Left kidney (tissue), 2 donors: ENCODE measurements around the gene ADK. TPM values are rescaled to one million over a fixed set of nuclear protein-coding genes. Genes with fewer than 3 reads are reported as not detected.
A peak's percentile ranks its signal among the peaks of the same experiment; 100 is the strongest.

Experiments used
- DNase-seq: peaks from one replicate; pipeline ENCODE4 v3.0.0-alpha.2; 2013
- polyA plus RNA-seq: library from polyadenylated mRNA; unstranded; fragments of 120-200 nt; gene quantifications from one replicate; pipeline ENCODE4 v1.2.1, GENCODE V29; 2013; ENCODE audit not compliant: insufficient read length

The ADK gene
- polyA plus RNA-seq, 1 donor = 32.8 TPM

DNA sequence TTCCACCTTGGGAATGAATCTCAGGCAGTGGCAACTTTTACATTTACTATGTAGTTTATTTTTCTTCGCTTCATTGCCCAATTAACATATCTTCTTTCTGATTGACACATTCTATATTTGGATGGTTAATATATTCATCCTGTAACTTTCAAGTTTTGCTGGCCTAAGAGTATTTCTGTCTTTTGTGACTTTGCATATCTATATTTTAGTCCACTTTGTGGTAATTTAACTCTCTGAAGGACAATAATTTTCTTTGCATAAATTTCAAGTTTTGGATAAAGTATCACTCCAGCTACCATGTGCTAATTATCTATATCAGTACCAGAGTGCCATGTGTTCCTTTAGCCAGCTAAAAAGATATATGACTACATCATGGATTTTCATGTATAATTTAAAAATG, 523.9 kb downstream of the ADK start:
- no peak for DNase-seq

- DNase-seq = no peak
These were observed 524.5 kb downstream of the ADK start for GRCh38 chr10:74675484-74675883.

DNA sequence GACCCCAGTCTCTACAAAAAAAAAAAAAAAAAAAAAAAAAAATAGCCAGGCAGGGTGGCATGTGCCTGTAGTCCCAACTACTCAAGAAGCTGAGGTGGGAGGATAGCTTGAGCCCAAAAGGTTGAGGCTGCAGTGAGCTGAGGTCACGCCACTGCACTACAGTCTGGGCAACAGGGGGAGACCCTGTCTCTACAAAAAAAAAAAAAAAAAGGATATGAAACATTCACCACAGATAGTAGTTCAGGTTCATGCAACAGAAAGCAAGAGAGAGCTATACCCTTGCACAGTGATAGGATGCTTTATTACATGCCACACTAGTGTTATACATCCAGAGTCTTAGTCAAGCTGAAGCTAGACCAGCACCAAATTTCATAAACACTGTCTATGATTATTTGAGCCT, 526.9 kb downstream of the ADK start:
- no peak for DNase-seq

DNA sequence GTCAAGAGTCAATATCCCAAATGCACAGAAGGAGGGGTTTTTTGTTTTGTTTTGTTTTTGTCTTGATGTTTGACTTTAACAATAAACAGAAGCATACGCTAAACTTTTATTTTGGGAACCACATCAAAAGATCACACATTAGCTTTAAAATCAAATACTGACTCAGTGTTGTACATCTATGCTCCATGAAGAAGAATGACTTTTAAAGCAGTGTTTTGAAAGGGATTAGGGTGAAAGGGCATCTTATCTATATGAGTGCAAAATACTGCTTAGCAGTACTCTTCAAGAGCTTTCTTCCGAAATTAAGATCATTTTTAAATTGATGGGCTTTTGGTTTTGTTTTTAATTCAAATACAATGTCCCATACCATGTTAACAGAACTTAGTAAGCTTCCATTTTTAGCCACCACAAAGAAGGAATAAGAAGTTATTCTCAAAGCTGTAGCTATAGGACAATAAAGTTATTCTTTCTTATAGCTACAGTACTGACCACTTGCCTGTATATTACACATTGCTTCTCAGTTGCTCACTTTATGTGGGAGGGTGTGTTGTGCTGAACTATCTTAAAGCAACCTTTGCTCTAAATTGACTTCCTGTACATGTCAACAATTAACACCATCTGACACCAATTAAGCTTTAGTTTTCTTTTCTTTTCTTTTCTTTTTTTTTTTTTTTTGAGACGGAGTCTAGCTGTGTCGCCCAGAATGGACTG, 531.1 kb downstream of the ADK start:
- no peak for DNase-seq

- no peak for DNase-seq
These were observed 532.0 kb downstream of the ADK start for GRCh38 chr10:74683067-74683466.

- DNase-seq = no peak
These were observed 532.8 kb downstream of the ADK start for GRCh38 chr10:74683621-74684364.

DNA sequence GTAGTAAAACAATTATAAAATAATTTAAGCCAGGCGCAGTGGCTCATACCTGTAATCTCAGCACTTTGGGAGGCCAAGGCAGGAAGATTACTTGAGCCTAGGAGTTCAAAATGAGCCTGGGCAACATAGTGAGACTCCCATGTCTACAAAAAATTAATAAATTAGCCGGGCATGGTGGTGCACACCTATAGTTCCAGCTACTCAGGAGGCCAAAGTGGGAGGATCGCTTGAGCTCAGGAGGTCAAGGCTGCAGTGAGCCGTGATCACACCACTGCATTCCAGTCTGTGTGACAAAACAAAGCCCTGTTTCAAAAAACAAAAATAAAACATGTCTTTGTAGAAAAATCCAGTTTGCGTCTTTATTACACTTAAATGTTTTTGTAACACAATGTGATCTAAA, 533.4 kb downstream of the ADK start:
- DNase-seq = no peak

- DNase-seq = no peak
These were observed 534.5 kb downstream of the ADK start for GRCh38 chr10:74685564-74685963.

- no peak for DNase-seq
These were observed 539.4 kb downstream of the ADK start for GRCh38 chr10:74690393-74690792.

DNA sequence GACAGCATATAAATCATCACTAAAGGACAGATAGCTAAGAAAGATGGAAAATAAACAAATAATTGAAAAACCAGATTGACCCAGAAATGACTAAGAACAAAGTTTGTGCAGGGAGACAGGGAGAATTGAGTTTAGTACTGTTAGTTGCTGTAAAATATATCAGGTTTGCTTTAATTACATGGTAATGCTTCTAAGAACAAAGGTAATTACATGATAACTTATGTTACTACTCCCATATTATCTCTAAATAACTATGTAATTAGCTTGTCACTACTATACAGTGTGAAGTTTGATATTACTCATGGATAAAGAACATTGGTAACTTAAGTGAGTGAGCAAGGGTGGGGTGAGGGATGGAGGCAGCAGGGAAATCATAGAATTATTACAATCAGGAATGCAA, 540.1 kb downstream of the ADK start:
- no peak for DNase-seq

DNA sequence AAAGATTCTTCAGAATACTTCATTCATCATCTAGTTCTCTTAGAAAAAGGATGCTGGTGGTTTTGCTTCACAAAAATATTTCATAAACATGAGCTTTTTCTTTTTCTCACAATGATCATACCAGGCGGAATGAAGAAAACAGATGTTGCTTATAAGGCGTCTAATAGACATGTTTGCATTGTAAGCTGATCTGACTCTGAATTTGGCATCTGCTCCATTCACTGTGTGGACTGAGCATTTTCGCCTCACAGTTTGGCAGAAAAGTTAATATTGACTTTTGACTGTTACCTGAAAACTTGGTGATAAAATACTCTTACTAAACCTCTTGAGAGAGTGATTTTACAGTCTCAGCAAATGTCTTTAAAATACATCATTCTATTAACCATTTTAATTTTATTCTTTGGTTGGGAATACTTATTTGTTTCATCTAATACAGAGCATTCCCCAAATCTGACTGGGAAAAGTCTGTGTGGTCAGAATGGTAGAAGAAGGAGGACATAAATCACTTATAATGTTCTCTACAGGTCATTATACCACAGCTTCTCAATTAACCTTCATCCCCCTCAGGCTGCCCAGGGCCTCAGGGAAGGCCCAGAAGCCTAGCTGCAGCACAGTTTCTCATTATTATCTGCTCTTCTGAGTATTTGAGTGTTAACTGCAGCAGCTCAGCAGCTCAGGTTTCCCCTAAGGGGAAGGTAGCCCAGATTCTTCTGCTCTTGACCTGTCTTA, 553.8 kb downstream of the ADK start:
- DNase-seq = peak; percentile 22

DNA sequence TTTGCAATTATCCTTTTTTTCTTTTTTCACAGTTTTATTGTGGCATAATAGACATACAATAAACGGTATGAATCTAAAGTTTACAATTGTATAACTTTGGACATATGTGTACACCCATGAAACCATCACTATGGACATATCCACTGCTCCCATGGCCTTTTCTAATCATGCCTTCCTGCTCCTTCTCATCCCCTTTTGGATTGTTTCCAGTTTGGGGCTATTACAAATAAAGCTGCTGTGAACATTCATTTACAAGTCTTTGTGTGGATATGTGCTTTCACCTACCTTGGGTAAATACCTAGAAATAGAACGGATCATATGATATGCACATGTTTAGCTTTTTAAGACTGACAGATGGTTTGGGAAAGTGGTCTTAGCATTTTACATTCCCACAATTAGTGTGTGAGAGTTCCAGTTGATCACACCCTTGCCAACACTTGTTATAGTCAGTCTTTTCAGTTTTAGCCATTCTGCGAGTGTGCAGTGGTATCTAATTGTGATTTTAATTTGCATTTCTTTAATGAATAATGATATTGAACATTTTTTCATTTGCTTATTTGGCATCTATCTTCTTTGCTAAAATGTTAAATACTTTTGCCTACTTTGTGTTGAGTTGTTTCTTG, 554.4 kb downstream of the ADK start:
- no peak for DNase-seq

DNA sequence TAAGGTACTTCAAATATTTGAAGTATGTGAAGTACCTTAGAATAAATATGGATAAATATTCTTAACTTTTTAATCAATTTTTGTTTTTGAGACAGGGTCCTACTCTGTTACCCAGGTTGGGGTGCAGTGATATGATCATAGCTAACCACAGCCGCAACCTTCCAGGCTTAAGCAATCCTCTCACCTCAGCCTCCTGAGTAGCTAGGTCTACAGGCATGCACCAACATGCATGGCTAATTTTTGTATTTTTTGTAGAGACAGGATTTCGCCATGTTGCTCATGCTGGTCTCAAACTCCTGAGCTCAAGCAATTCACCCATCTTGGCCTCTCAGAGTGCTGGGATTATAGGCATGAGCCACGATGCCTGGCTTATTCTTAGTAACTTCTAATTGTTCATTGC, 555.9 kb downstream of the ADK start:
- no peak for DNase-seq

DNA sequence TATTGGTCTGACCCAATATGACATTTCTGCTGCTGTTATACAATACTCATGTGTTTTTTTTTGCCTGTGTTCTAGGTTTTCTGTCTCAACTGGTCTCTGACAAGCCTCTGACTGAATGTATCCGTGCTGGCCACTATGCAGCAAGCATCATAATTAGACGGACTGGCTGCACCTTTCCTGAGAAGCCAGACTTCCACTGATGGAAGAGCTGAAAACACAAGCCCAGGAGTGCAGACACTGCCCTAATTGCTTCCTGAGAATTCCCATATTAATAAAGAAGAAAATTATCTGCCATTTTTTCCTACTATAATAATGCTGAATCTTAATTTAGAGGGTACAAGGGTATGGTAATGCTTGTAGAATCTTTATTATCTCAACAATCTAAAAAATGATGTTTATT, 557.2 kb downstream of the ADK start:
- DNase-seq = no peak

DNA sequence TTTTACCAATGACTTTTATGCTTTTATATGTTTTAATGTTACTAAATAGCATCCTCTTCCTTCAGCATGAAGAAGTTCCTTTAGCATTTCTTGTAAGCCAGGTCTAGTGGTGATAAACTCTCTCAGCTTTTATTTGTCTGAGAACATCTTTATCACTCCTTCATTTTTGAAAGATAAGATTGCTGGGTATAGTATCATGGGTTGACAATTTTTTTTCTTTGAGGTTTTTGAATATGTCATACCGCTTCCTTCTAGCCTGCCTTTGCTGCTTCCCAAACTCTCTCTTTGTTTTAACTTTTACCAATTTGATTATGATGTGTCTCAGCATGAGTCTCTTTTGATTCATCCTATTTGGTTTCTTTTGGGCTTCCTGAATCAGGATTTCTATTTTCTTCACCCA, 567.2 kb downstream of the ADK start:
- no peak for DNase-seq

DNA sequence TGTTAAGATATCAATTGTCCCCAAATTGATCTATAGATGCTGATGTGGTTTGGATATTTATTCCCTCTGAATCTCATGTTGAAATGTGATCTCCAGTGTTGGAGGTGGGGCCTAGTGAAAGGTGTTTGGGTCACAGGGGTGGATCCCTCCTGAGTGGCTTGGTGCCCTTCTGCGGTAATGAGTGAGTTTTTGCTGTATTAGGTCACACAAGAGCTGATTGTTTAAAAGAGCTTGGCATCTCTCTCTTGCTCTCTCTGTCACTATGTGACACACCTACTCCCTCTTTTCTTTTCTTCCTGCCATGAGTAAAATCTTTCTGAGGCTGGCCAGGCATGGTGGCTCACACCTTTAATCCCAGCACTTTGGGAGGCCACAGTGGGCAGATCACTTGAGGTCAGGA, 577.2 kb downstream of the ADK start:
- DNase-seq = no peak

DNA sequence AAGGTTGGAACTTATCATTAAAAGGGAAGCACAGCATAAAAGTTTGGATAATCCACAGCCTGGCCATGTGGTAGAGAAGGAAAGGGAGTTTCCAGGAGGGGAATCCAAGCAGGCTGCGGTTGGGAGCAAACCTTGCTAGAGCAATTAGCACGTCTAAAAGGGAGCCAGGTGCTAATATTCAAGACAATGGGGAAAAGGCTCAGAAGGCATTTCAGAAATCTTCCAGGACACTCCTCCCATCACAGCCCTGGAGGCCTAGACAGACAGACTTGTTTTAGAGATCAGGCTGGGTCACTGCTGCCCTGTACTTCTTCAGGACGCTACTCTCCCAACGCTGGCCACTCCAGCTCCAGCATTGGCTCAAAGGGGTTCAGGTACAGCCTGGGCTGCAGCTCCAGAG, 579.2 kb downstream of the ADK start:
- DNase-seq = no peak

DNA sequence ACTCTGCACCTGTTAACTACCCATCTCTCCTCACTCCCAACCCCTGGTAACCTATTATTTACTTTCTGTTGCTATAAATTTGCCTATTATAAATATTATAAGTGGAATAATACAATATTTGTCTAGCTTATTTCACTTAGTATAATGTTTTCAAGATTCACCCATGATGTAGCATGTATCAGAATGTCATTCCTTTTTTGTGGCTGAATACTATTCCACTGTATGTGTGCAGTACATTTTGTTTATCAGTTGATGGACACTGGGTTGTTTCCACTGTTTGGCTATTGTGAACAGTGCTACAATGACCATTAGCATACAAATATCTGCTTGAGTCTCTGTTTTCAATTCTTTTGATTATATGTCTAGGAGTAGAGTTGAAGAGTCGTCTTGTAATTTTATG, 582.6 kb downstream of the ADK start:
- no peak for DNase-seq

DNA sequence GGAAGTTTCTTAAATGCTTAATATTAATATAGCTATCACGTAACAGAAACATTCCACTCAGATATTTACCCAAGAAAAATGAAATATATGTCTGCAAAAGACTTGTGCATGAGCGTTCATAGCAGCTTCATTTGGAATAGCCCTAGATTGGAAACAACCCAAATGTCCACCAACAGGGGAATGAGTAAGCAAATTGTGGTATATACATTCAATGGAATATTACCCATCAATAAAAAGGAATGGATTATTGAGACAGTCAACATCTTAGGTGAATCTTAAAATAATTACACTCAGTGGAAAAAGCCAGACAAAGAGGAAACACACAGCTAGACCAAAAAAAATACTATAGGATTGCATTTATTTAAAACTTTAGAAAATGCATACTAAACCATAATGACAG, 585.0 kb downstream of the ADK start:
- no peak for DNase-seq

DNA sequence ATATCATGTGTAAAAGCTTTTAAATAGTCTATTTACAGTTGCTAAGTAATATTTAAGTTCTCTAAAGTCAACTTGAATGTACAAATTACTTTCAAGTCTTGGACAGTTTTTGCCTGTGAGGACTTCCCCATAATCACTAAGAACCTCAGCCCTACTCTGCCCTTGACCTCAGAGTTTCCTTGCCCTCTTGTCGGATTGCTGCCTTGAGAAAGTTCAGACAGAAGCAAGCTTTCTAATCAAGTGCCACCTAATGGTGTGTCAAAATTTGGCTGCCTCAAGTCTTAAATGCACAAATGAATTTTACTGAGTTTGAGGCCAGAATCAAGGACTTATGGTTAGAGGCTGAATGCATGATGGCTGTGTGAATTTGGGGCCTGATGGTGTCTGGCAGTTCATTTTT, 587.0 kb downstream of the ADK start:
- no peak for DNase-seq

DNA sequence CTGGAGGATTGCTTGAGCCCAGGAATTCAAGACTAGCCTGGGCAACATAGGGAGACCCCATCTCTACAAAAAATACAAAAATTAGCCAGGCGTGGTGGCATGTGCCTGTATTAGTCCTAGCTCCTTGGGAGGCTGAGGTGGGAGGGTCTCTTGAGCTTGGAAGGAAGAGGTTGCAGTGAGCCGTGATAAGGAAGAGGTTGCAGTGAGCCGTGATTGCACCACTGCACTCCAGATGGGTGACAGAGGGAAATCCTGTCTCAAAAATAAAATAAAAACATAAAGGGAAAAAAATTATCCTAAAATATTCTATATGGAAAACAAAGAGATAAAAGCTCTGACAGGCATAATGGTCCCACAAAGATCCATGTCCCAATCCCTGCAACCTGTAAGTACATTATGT, 587.5 kb downstream of the ADK start:
- DNase-seq = no peak

DNA sequence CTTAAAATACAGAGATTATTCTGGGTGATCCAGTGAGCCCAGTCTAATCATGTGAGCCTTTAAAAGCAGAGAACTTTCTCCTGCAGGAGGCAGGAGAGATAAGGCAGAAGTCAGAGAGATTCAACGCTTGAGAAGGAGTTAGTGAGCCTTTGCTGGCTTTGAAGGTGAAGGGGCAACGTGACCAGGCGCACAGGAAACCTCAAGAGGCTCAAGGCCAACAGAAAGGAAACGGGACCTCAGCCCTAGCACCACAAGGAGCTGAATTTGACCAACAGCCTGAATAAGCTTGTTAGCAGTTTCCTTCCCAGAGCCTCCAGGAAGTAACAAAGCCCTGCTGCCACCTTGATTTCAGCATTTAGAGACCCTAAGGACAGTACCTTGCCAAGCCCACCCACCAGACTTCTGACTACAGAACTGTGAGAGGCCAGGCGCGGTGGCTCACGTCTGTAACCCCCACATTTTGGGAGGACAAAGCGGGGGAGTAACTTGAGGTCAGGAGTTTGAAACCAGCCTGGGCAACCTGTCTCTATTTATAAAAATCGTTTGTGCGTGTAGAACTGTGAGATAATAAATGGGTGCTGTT, 588.1 kb downstream of the ADK start:
- DNase-seq = no peak

GRCh38 chr10:74743401-74743800, 592.4 kb downstream of the ADK start:
- DNase-seq = no peak
